Measurements from ENCODE around the gene DYNLL2.
A peak's percentile ranks its signal among the peaks of the same experiment; 100 is the strongest.
"Not testable (repeated sequence)": the region's sequence is repeated elsewhere in the genome, so short reads cannot be mapped to it uniquely, and the experiment has no call there.

DYNLL2 gene

DNA sequence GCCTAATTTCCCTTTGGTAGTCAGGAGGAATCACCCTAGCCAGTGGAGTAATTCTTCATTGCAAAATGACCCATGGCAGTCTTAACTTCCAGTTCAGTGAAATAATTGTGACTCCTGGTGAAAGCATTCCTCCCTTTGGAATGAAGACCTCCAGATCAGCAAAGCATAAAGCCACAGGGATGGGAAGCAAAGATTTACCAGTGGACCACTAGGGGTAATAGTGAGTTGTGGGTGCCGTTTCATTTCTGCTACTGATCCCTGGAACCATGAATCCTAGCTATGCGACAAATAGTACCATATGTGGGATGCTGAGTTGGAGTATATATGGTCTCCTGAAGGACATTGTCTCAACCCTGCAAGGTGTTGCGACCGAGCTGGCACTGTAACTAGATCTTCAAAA lies 13.7 kb downstream of the DYNLL2 start:
- TF ChIP-seq BACH2 (CRISPR knock-in tag; IDR thresholded peaks at IDR 0.05; ENCODE audit: borderline replicate concordance), result no peak
- TF ChIP-seq SNAI2 (CRISPR knock-in tag; IDR thresholded peaks at IDR 0.05), result no peak
- no peak for TF ChIP-seq CSDC2 (CRISPR knock-in tag; IDR thresholded peaks at IDR 0.05)
- TF ChIP-seq GLIS3 (CRISPR knock-in tag; IDR thresholded peaks at IDR 0.05), result no peak
- no peak for TF ChIP-seq PPARA (CRISPR knock-in tag; IDR thresholded peaks at IDR 0.05; ENCODE audit: borderline replicate concordance)
- TF ChIP-seq, protein P1, sequence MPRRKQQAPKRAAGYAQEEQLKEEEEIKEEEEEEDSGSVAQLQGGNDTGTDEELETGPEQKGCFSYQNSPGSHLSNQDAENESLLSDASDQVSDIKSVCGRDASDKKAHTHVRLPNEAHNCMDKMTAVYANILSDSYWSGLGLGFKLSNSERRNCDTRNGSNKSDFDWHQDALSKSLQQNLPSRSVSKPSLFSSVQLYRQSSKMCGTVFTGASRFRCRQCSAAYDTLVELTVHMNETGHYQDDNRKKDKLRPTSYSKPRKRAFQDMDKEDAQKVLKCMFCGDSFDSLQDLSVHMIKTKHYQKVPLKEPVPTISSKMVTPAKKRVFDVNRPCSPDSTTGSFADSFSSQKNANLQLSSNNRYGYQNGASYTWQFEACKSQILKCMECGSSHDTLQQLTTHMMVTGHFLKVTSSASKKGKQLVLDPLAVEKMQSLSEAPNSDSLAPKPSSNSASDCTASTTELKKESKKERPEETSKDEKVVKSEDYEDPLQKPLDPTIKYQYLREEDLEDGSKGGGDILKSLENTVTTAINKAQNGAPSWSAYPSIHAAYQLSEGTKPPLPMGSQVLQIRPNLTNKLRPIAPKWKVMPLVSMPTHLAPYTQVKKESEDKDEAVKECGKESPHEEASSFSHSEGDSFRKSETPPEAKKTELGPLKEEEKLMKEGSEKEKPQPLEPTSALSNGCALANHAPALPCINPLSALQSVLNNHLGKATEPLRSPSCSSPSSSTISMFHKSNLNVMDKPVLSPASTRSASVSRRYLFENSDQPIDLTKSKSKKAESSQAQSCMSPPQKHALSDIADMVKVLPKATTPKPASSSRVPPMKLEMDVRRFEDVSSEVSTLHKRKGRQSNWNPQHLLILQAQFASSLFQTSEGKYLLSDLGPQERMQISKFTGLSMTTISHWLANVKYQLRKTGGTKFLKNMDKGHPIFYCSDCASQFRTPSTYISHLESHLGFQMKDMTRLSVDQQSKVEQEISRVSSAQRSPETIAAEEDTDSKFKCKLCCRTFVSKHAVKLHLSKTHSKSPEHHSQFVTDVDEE (CRISPR knock-in tag; IDR thresholded peaks at IDR 0.05), result no peak
- peak; percentile 46; the same call in 2 of the 3 replicates for ATAC-seq

DNA sequence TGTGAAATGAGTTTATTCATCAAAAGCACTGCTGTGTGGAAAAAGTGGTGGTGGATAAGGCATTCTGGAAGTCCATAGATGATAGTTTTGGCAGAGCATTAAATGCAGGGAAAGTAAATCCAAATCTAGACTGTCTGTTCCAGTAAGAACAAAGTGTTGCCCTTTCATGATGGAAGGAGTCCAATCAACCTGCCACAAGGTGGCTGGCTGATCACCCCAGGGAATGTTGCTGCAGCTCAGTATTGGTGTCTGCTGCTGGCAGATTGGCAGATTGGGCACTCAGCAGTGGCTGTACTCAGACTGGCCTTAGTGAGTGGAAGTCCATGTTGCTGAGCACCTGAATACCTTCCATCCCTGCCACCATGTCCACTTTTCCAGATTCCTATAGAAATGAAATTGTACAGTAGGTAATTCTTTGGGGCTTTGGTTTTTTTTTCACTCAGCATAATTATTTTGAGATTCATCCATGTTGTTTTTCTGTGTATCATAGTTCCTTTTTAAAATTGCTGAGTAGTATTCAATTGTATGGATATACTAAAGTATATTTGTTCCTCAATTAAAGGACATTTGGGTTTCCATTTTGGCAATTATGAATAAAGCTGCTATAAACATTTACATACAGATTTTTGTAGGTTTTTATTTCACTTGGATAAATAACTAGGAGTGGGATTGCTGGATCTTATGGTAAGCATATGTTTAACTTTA lies 14.3 kb downstream of the DYNLL2 start:
- ATAC-seq, result no peak
- no peak for TF ChIP-seq ARNTL (CRISPR knock-in tag; IDR thresholded peaks at IDR 0.05; ENCODE audit: borderline replicate concordance, low read depth)
- TF ChIP-seq BACH2 (CRISPR knock-in tag; IDR thresholded peaks at IDR 0.05; ENCODE audit: borderline replicate concordance), result no peak
- TF ChIP-seq ESRRG (CRISPR knock-in tag; IDR thresholded peaks at IDR 0.05), result no peak
- TF ChIP-seq SNAI2 (CRISPR knock-in tag; IDR thresholded peaks at IDR 0.05), result no peak
- TF ChIP-seq ZFP30 (CRISPR knock-in tag; IDR thresholded peaks at IDR 0.05), result no peak
- TF ChIP-seq OSR1 (CRISPR knock-in tag; IDR thresholded peaks at IDR 0.05), result no peak
- TF ChIP-seq, protein P2, sequence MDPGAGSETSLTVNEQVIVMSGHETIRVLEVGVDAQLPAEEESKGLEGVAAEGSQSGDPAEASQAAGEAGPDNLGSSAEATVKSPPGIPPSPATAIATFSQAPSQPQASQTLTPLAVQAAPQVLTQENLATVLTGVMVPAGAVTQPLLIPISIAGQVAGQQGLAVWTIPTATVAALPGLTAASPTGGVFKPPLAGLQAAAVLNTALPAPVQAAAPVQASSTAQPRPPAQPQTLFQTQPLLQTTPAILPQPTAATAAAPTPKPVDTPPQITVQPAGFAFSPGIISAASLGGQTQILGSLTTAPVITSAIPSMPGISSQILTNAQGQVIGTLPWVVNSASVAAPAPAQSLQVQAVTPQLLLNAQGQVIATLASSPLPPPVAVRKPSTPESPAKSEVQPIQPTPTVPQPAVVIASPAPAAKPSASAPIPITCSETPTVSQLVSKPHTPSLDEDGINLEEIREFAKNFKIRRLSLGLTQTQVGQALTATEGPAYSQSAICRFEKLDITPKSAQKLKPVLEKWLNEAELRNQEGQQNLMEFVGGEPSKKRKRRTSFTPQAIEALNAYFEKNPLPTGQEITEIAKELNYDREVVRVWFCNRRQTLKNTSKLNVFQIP (CRISPR knock-in tag; IDR thresholded peaks at IDR 0.05; ENCODE audit: borderline replicate concordance, low read depth), result no peak
- no peak for TF ChIP-seq TOX (CRISPR knock-in tag; IDR thresholded peaks at IDR 0.05; ENCODE audit: borderline replicate concordance)
- TF ChIP-seq ZNF8 (CRISPR knock-in tag; IDR thresholded peaks at IDR 0.05), result no peak

DNA sequence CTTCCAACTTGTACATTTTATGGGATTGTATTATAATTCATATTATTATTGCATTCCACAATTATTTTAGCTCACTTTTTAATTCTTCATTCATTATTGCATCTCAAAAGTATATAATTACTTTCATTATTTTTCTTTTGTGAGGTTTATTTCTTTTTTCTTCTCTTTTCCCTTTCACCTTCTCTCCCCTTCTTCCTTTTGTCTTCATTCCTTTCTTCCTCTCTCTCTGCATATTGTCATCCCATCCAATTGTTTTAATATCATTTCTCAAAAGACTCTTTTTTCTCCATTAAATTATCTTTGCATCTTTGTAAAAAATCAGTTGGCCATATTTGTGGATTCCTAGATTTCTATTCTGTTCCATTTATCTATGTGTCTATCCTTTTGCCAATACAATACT lies 17.3 kb downstream of the DYNLL2 start:
- no peak for ATAC-seq
- TF ChIP-seq CSDC2 (CRISPR knock-in tag; IDR thresholded peaks at IDR 0.05), result no peak

DNA sequence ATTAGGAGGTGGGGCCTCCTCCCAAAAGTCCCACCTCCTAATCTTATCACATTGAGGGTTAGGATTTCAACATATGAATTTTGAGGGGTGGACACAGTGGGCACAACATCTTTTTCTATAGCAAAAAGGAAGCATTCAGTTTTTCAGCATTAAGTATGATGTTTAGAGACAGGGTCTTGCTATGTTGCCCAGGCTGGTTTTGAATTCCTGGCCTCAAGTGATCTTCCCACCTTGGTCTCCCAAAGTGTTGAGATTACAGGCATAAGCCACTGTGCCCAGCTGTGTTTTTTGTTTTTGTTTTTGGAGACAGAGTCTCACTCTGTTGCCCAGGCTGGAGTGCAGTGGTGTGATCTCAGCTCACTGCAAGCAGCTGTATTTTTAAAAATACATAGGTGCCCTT lies 18.7 kb downstream of the DYNLL2 start:
- ATAC-seq, result not testable (repeated sequence)

DNA sequence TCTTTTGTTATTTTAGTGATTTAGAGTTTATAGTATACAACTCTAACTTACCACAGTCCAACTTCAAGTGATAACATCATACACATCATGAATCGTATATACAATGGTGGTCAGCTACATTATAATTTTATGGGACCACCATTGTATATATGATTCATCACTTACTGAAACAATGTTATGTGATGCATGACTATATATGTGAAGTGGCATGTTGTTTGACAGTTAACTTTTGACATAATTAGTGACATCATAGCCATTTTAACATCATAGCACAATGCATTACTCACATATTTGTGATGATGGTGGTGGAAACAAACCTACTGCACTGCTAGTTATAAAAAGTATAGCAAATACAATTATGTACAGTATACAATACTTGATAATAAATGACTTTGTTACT lies 21.9 kb downstream of the DYNLL2 start:
- no peak for ATAC-seq
- TF ChIP-seq, protein P3, sequence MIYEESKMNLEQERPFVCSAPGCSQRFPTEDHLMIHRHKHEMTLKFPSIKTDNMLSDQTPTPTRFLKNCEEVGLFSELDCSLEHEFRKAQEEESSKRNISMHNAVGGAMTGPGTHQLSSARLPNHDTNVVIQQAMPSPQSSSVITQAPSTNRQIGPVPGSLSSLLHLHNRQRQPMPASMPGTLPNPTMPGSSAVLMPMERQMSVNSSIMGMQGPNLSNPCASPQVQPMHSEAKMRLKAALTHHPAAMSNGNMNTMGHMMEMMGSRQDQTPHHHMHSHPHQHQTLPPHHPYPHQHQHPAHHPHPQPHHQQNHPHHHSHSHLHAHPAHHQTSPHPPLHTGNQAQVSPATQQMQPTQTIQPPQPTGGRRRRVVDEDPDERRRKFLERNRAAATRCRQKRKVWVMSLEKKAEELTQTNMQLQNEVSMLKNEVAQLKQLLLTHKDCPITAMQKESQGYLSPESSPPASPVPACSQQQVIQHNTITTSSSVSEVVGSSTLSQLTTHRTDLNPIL (CRISPR knock-in tag; IDR thresholded peaks at IDR 0.05; ENCODE audit: low read depth), result no peak
- TF ChIP-seq RARB (CRISPR knock-in tag; IDR thresholded peaks at IDR 0.05) (no peak), ZNF70 (CRISPR knock-in tag; IDR thresholded peaks at IDR 0.05) (no peak), TOX (CRISPR knock-in tag; IDR thresholded peaks at IDR 0.05; ENCODE audit: borderline replicate concordance) (no peak), ZNF565 (CRISPR knock-in tag; conservative IDR thresholded peaks at IDR 0.05; ENCODE audit: low read depth) (no peak), BACH2 (CRISPR knock-in tag; IDR thresholded peaks at IDR 0.05; ENCODE audit: borderline replicate concordance) (no peak), PPARA (CRISPR knock-in tag; IDR thresholded peaks at IDR 0.05; ENCODE audit: borderline replicate concordance) (no peak), ZFP3 (CRISPR knock-in tag; IDR thresholded peaks at IDR 0.05) (no peak), ZFP30 (CRISPR knock-in tag; IDR thresholded peaks at IDR 0.05) (no peak), CSDC2 (CRISPR knock-in tag; IDR thresholded peaks at IDR 0.05) (no peak)
- TF ChIP-seq, protein P1 (CRISPR knock-in tag; IDR thresholded peaks at IDR 0.05), result no peak
